Measurements from ENCODE around the gene ANKRD31.
A peak's percentile ranks its signal among the peaks of the same experiment; 100 is the strongest.
"Not testable (repeated sequence)": the region's sequence is repeated elsewhere in the genome, so short reads cannot be mapped to it uniquely, and the experiment has no call there.

ANKRD31 gene

DNA sequence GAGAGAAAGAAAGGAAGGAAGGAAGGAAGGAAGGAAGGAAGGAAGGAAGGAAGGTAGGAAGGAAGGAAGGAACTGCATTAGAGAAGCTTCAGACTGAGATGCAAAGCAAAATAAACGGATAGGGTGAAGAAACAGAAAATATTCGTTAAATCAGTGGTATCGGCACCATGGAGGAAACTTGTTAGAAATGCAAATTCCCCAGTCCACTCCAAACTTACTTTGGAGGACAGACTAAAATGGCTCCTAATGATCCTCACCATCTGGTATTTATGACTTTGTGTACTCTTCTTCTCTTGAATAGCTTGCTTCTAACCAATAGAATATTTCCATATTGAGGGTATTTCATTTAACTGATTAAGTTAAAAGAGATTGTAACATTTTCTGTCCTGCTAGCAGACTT, 96.4 kb downstream of the ANKRD31 start:
- ChIA-PET CTCF (interaction anchor here (0.7 kb wide), 1 partner anchor 26 kb away, joined by 3 read pairs; no protein-coding TSS in a partner anchor), POLR2A (no interaction called here)
- WGBS (ENCODE audit: insufficient coverage): 100% methylated on average over 3 of the region's 3 CpGs
- H3K36me3 ChIP-seq (ENCODE audit: control insufficient read depth in 4 of 4, insufficient read depth in 4 of 4, low read length in 3 of 4): no peaks in the 10 kb centered on the region
- no peak overlapping the region for H3K4me3 ChIP-seq (ENCODE audit: control insufficient read depth in 1 of 7, extremely low read depth in 1 of 7, insufficient read depth in 4 of 7, low read depth in 2 of 7, low read length in 6 of 7)
- no peak overlapping the region for H3K27ac ChIP-seq (ENCODE audit: insufficient read depth in 1 of 2, low read depth in 1 of 2, low read length in 2 of 2, poor library complexity in 1 of 2, severe bottlenecking in 2 of 2)
- H3K4me1 ChIP-seq (ENCODE audit: control extremely low read depth in 1 of 4, control insufficient read depth in 4 of 4, insufficient read depth in 4 of 4, low read length in 3 of 4): peaks cover 0 to 8% (median 3%) of the 10 kb centered on the region in 4 experiments
- no peak for DNase-seq
- H3K9me3 ChIP-seq (ENCODE audit: control extremely low read depth in 1 of 5, control insufficient read depth in 4 of 5, insufficient read depth in 2 of 5, low read depth in 1 of 5, low read length in 4 of 5): no peaks in the 10 kb centered on the region
- no peaks in the 10 kb centered on the region for H3K27me3 ChIP-seq (replicated peaks in 2 of 5; ENCODE audit: control insufficient read depth in 4 of 5, insufficient read depth in 5 of 5, low read length in 4 of 5)

DNA sequence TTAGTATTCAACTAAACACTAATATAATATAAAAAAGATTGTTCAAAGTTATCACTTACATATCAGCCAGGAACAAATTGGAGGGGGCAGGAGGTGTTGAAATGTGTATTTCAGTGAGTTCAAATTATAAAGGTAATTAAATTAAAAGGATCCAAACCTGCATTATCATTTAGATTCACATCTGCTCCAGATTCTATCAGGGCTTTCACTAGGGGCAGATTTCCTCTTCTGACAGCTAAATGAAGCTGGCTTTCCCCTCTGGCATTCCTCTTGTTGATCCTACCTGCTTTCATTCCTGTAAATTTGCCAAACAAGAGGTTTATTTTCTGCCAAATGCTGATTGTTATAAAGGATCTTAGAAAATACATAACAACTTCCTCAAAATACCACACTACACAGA, 98.0 kb downstream of the ANKRD31 start:
- Histone ChIP-seq H3K9me3 (ENCODE audit: control extremely low read depth in 1 of 5, control insufficient read depth in 4 of 5, insufficient read depth in 2 of 5, low read depth in 1 of 5, low read length in 4 of 5) (no peaks in the 10 kb centered on the region), H3K36me3 (ENCODE audit: control insufficient read depth in 4 of 4, insufficient read depth in 4 of 4, low read length in 3 of 4) (no peaks in the 10 kb centered on the region), H3K4me1 (ENCODE audit: control extremely low read depth in 1 of 4, control insufficient read depth in 4 of 4, insufficient read depth in 4 of 4, low read length in 3 of 4) (peaks cover 0 to 8% (median 3%) of the 10 kb centered on the region in 4 experiments), H3K4me3 (ENCODE audit: control insufficient read depth in 1 of 7, extremely low read depth in 1 of 7, insufficient read depth in 4 of 7, low read depth in 2 of 7, low read length in 6 of 7) (no peak overlapping the region), H3K27me3 (replicated peaks in 2 of 5; ENCODE audit: control insufficient read depth in 4 of 5, insufficient read depth in 5 of 5, low read length in 4 of 5) (no peaks in the 10 kb centered on the region), H3K27ac (ENCODE audit: insufficient read depth in 1 of 2, low read depth in 1 of 2, low read length in 2 of 2, poor library complexity in 1 of 2, severe bottlenecking in 2 of 2) (no peak overlapping the region)
- no peak for DNase-seq
- ChIA-PET CTCF (no interaction called here), POLR2A (no interaction called here)

DNA sequence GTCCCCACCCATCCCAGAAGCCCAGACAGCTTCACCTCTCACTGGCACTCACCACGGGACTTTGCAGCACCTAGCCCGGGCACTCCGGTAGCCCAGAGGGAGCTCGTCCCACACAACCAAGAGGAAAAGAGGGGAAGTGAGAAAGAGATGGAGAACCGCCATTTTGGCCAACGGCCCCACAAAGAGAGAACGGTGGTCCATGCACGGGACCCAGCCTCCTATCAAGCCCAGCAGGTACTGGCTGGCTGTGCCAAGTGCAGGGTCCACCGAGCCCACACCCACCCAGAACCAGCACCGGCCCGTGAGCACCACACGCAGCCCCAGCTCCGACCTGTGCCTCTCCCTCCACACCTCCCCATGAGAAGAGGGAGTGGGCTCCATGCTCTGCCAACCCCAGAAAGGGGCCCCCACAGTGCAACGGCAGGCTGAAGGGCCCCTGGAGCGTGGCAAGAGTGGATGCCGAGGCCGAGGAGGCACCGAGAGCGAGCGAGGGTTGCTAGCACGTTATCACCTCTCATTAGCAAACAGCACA, 105.8 kb downstream of the ANKRD31 start:
- Histone ChIP-seq H3K27ac (ENCODE audit: insufficient read depth in 1 of 2, low read depth in 1 of 2, low read length in 2 of 2, poor library complexity in 1 of 2, severe bottlenecking in 2 of 2) (no peak overlapping the region), H3K36me3 (ENCODE audit: control insufficient read depth in 4 of 4, insufficient read depth in 4 of 4, low read length in 3 of 4) (no peaks in the 10 kb centered on the region), H3K4me3 (ENCODE audit: control insufficient read depth in 1 of 7, extremely low read depth in 1 of 7, insufficient read depth in 4 of 7, low read depth in 2 of 7, low read length in 6 of 7) (no peak overlapping the region), H3K27me3 (replicated peaks in 2 of 5; ENCODE audit: control insufficient read depth in 4 of 5, insufficient read depth in 5 of 5, low read length in 4 of 5) (no peaks in the 10 kb centered on the region), H3K9me3 (ENCODE audit: control extremely low read depth in 1 of 5, control insufficient read depth in 4 of 5, insufficient read depth in 2 of 5, low read depth in 1 of 5, low read length in 4 of 5) (peaks cover 0 to 11% (median 5%) of the 10 kb centered on the region in 5 experiments), H3K4me1 (ENCODE audit: control extremely low read depth in 1 of 4, control insufficient read depth in 4 of 4, insufficient read depth in 4 of 4, low read length in 3 of 4) (no peaks in the 10 kb centered on the region)
- 98% methylated on average over 20 of the region's 21 CpGs for WGBS (ENCODE audit: insufficient coverage)
- no peak for DNase-seq
- ChIA-PET POLR2A (no interaction called here), CTCF (interaction anchor here (1.1 kb wide), 1 partner anchor 29 kb away, joined by 3 read pairs; no protein-coding TSS in a partner anchor)

DNA sequence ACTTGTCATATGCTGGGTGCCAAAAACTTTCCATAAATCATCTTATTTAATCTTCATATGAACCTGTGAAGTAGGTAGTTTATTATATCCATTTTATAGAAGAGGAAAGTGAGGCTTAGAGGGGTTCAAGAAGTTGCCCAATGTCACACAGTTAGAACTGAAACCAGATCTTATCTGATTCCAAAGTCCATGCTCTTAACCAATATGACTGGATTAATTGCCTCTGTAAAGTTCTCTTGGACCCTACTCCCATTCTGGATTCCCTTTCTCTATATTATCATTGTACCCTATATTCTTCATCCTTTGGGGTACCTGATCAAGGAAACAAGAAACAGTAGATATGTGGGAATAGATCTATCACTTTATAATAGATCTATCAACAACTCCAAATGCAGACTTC, 119.8 kb downstream of the ANKRD31 start:
- H3K27me3 ChIP-seq (replicated peaks in 2 of 5; ENCODE audit: control insufficient read depth in 4 of 5, insufficient read depth in 5 of 5, low read length in 4 of 5): no peaks in the 10 kb centered on the region
- H3K36me3 ChIP-seq (ENCODE audit: control insufficient read depth in 4 of 4, insufficient read depth in 4 of 4, low read length in 3 of 4): no peaks in the 10 kb centered on the region
- H3K9me3 ChIP-seq (ENCODE audit: control extremely low read depth in 1 of 5, control insufficient read depth in 4 of 5, insufficient read depth in 2 of 5, low read depth in 1 of 5, low read length in 4 of 5): peaks cover 0 to 4% (median 0%) of the 10 kb centered on the region in 5 experiments
- no peak overlapping the region for H3K4me3 ChIP-seq (ENCODE audit: control insufficient read depth in 1 of 7, extremely low read depth in 1 of 7, insufficient read depth in 4 of 7, low read depth in 2 of 7, low read length in 6 of 7)
- ChIA-PET CTCF (no interaction called here), POLR2A (no interaction called here)
- no peak overlapping the region for H3K27ac ChIP-seq (ENCODE audit: insufficient read depth in 1 of 2, low read depth in 1 of 2, low read length in 2 of 2, poor library complexity in 1 of 2, severe bottlenecking in 2 of 2)
- DNase-seq: no peak
- no peaks in the 10 kb centered on the region for H3K4me1 ChIP-seq (ENCODE audit: control extremely low read depth in 1 of 4, control insufficient read depth in 4 of 4, insufficient read depth in 4 of 4, low read length in 3 of 4)

DNA sequence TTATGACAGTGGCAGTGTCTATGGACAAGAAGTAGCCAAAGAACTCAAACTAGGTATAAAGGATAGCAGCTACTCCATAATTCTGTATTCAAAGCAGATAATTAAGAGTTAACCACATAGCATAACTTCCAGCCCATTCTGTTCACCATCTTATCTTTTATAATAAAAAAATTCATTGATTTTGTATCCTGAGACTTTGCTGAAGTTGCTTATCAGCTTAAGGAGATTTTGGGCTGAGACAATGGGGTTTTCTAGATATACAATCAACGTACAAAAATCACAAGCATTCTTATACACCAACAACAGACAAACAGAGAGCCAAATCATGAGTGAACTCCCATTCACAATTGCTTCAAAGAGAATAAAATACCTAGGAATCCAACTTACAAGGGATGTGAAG, 122.4 kb downstream of the ANKRD31 start:
- H3K27ac ChIP-seq (ENCODE audit: insufficient read depth in 1 of 2, low read depth in 1 of 2, low read length in 2 of 2, poor library complexity in 1 of 2, severe bottlenecking in 2 of 2); H3K4me3 ChIP-seq (ENCODE audit: control insufficient read depth in 1 of 7, extremely low read depth in 1 of 7, insufficient read depth in 4 of 7, low read depth in 2 of 7, low read length in 6 of 7); POLR2A ChIA-PET; H3K27me3 ChIP-seq (replicated peaks in 2 of 5; ENCODE audit: control insufficient read depth in 4 of 5, insufficient read depth in 5 of 5, low read length in 4 of 5); CTCF ChIA-PET; H3K4me1 ChIP-seq (ENCODE audit: control extremely low read depth in 1 of 4, control insufficient read depth in 4 of 4, insufficient read depth in 4 of 4, low read length in 3 of 4); H3K9me3 ChIP-seq (ENCODE audit: control extremely low read depth in 1 of 5, control insufficient read depth in 4 of 5, insufficient read depth in 2 of 5, low read depth in 1 of 5, low read length in 4 of 5); H3K36me3 ChIP-seq (ENCODE audit: control insufficient read depth in 4 of 4, insufficient read depth in 4 of 4, low read length in 3 of 4): not testable (repeated sequence)
- DNase-seq: peak in 1 of 3 donors; percentile 48
- WGBS (ENCODE audit: insufficient coverage): no CpG with 5 or more reads among the region's 1 CpG

DNA sequence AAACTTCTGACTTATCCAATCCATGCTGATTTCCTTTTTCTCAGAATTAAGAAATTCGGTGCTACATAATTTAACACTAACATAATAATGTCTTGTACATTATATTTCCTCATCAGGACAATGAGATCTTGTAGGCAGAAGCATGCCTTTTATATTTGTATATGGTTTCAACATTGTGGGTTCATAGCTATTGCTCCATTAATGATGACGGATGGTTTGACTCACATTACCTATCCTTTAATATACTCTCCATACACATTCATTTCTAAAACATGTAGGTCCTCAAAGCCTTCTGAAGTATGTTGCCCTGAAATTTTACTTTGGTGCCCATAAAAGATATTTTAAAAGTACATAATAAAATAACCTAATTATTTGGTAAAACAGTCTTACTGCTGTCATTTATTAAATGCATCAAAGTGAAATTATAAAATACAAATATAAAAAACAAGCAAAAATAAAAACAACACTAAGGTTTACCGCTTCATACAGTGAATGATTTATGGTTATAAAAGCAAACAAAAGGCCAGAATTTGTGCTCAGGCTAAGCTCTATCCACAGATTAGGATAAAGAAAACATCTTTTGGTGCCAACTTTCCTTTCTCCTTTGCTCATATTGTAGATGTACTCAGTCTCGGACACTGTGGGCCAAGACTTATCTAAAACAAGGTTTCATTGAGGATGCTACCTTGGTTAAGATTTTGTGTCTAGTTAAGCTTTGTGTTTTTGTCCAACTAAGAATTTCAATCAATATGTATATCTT, 123.1 kb downstream of the ANKRD31 start:
- ChIA-PET CTCF (no interaction called here), POLR2A (no interaction called here)
- Histone ChIP-seq H3K4me3 (ENCODE audit: control insufficient read depth in 1 of 7, extremely low read depth in 1 of 7, insufficient read depth in 4 of 7, low read depth in 2 of 7, low read length in 6 of 7) (no peak overlapping the region), H3K4me1 (ENCODE audit: control extremely low read depth in 1 of 4, control insufficient read depth in 4 of 4, insufficient read depth in 4 of 4, low read length in 3 of 4) (no peaks in the 10 kb centered on the region), H3K27me3 (replicated peaks in 2 of 5; ENCODE audit: control insufficient read depth in 4 of 5, insufficient read depth in 5 of 5, low read length in 4 of 5) (no peaks in the 10 kb centered on the region), H3K9me3 (ENCODE audit: control extremely low read depth in 1 of 5, control insufficient read depth in 4 of 5, insufficient read depth in 2 of 5, low read depth in 1 of 5, low read length in 4 of 5) (no peaks in the 10 kb centered on the region), H3K27ac (ENCODE audit: insufficient read depth in 1 of 2, low read depth in 1 of 2, low read length in 2 of 2, poor library complexity in 1 of 2, severe bottlenecking in 2 of 2) (no peak overlapping the region), H3K36me3 (ENCODE audit: control insufficient read depth in 4 of 4, insufficient read depth in 4 of 4, low read length in 3 of 4) (no peaks in the 10 kb centered on the region)
- no peak for DNase-seq
- no CpG with 5 or more reads among the region's 4 CpGs for WGBS (ENCODE audit: insufficient coverage)

DNA sequence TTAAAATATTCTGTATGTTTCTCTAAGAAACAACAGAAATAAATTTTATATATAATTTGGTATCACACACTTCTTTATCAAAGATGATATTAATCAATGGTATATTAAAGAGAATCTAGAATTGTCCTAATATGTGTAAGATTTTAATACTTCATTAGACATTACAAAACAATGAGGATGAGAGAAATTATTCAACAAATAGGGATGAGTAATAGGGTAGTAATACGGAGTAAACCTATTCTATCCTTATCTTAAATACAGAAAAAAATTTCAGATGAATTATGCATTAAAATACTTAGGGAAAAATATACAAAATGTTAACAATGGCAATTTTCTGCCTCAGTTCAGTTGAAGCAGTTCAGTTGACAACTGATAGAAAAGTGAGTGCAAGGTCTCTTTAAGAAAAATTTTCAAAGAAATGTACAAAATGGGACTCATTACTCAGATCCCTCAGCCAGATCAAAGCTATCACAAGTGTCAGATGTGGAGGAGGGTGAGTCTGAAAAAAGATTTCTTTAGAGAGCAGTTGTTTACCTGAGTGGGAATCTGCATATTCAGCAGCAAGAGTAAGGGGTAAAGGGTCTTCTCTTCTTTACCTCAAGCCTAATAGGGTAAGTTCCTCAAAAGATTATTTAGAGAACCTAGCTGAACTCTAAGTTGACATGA, 127.6 kb downstream of the ANKRD31 start:
- Histone ChIP-seq H3K9me3 (ENCODE audit: control extremely low read depth in 1 of 5, control insufficient read depth in 4 of 5, insufficient read depth in 2 of 5, low read depth in 1 of 5, low read length in 4 of 5) (no peaks in the 10 kb centered on the region), H3K27ac (ENCODE audit: insufficient read depth in 1 of 2, low read depth in 1 of 2, low read length in 2 of 2, poor library complexity in 1 of 2, severe bottlenecking in 2 of 2) (no peak overlapping the region), H3K4me3 (ENCODE audit: control insufficient read depth in 1 of 7, extremely low read depth in 1 of 7, insufficient read depth in 4 of 7, low read depth in 2 of 7, low read length in 6 of 7) (no peak overlapping the region), H3K36me3 (ENCODE audit: control insufficient read depth in 4 of 4, insufficient read depth in 4 of 4, low read length in 3 of 4) (no peaks in the 10 kb centered on the region), H3K27me3 (replicated peaks in 2 of 5; ENCODE audit: control insufficient read depth in 4 of 5, insufficient read depth in 5 of 5, low read length in 4 of 5) (no peaks in the 10 kb centered on the region), H3K4me1 (ENCODE audit: control extremely low read depth in 1 of 4, control insufficient read depth in 4 of 4, insufficient read depth in 4 of 4, low read length in 3 of 4) (no peaks in the 10 kb centered on the region)
- CTCF ChIA-PET: no interaction called here
- DNase-seq: no peak
- POLR2A ChIA-PET: no interaction called here
- no CpG with 5 or more reads among the region's 1 CpG for WGBS (ENCODE audit: insufficient coverage)

Data from common myeloid progenitor, CD34-positive (primary cell).